Heart right ventricle (tissue), 16 donors: ENCODE results near the gene YDJC. TPM values are rescaled to one million over a fixed set of nuclear protein-coding genes. Genes with fewer than 3 reads are reported as not detected.

ENCODE experiments used
- ATAC-seq, 8 donors: fragments of 200-7000 bp; cut with Tn5 transposase; one replicate each; pipeline ENCODE4 v1.9.1; 2020; ENCODE audit warnings: mild to moderate bottlenecking in 8 of 8, moderate library complexity in 8 of 8, moderate number of reproducible peaks in 1 of 8
- DNase-seq, 2 donors: peaks; one replicate each; pipeline ENCODE4 v3.0.0-alpha.2; 2020
- H3K27ac ChIP-seq, 10 donors: fragments of 200-600 bp; sonication (generic) in 2 of 10; one replicate each; pipeline versions ENCODE4 v1.5.0 to v1.8.0; 2020 to 2022; ENCODE audit warnings: mild to moderate bottlenecking in 3 of 10
- H3K27me3 ChIP-seq, 7 donors: fragments of 200-600 bp; one replicate each; pipeline ENCODE4 v1.8.0; 2021 to 2022; ENCODE audit warnings: mild to moderate bottlenecking in 2 of 7
- H3K36me3 ChIP-seq, 9 donors: fragments of 200-600 bp; sonication (generic) in 1 of 9; one replicate each; pipeline versions ENCODE4 v1.5.0 to v1.8.0; 2020 to 2022; ENCODE audit warnings: mild to moderate bottlenecking in 2 of 9
- H3K4me1 ChIP-seq, 9 donors: fragments of 200-600 bp; sonication (generic) in 1 of 9; one replicate each; pipeline versions ENCODE4 v1.5.0 to v1.8.0; 2020 to 2022; ENCODE audit warnings: mild to moderate bottlenecking in 4 of 9
- H3K4me3 ChIP-seq, 10 donors: fragments of 200-600 bp; sonication (generic) in 2 of 10; one replicate each; pipeline versions ENCODE4 v1.5.0 to v1.8.0; 2020 to 2022; ENCODE audit warnings: mild to moderate bottlenecking in 7 of 10, moderate library complexity in 2 of 10
- H3K9me3 ChIP-seq, 11 donors: fragments of 200-600 bp in 10 of 11; sonication (generic) in 2 of 11; one replicate each; pipeline versions ENCODE4 v1.5.0 to v1.8.0; 2013 to 2022; ENCODE audit warnings: mild to moderate bottlenecking in 2 of 11, control low read depth in 1 of 11, moderate library complexity in 1 of 11
- WGBS, 2 donors: extraction: QIAGEN DNeasy Blood & Tissue Kit; methylation state at CpG; one replicate each; pipeline ENCODE4 v1.1.7; 2013; ENCODE audit warnings: inconsistent platforms in 1 of 2; 5-methylcytosine and 5-hydroxymethylcytosine counted together
- intact Hi-C, 10 donors: fragments of 100-400 bp; cut with DNase I; formaldehyde crosslinking; loops; one replicate each; pipeline versions ENCODE4 v1.11.1 to v1.14.2; 2022
- polyA plus RNA-seq, 2 donors: library from polyadenylated mRNA; stranded (reverse); fragments of 200-250 nt; gene quantifications; one replicate each; pipeline ENCODE4 v1.2.3, GENCODE V29; 2013
- total RNA-seq, 10 donors: library from RNA; stranded (reverse); fragmentation: NEBNext Ultra II Directional in 3 of 10; extraction: Animal tissue kit (Norgen Biotek cat#: 25700) in 3 of 10; gene quantifications; one replicate each; pipeline versions ENCODE4 v1.2.1 to v1.2.4, GENCODE V29; 2021 to 2023
- TF ChIP-seq, protein P1 (sequence below), 9 donors: fragments of 200-600 bp; sonication (generic) in 2 of 9; IDR thresholded peaks; one replicate each; pipeline versions ENCODE4 v1.5.0 to v1.8.0; 2021 to 2022; ENCODE audit warnings: antibody characterized with exemption in 9 of 9, mild to moderate bottlenecking in 5 of 9, moderate library complexity in 1 of 9
- donor health status: Arrhythmogenic right ventricular cardiomyopathy.
- donor health status: ischemic (EF 13 %, LVEDD 7.1; RV severe dilation, severe dysfunction).
- donor health status: healthy with polysubstance abuse.
- donor health status: DM: no; HTN: yes; CAD: no.
- donor health status: DM: no; HTN: no; CAD: no.
- donor health status: ischemic (EF 25% LVEDD 6.9; RV normal size, moderate dysfunction).
- donor health status: ischemic (EF 25% LVEDD 5.7; RV mildly dilated, moderate dysfunction).
- donor health status: healthy.
- donor health status: DM: yes; HTN: yes; CAD: no.
- donor health status: Ischemic cardiomyopathy.
- donor health status: ischemic (EF 35%, LVEDD 5.7; RV mildly dilated, moderate dysfunction).
- donor health status: nonischemic (EF 11% LVEDD 7.7; RV severe dilation, severe dysfunction).
- donor health status: DM: yes; HTN: yes; CAD: no.
- donor health status: PGD.
- donor health status: ischemic (EF 29% LVEDD 5.4; RV normal size, mild dysfunction).
- donor health status: nonischemic (EF 23%, LVEDD 6.1; RV moderate dilation, normal function).

Gene YDJC
- total and polyA plus RNA-seq, 12 donors, result 2.3 to 26.4 (median 4.4) TPM

DNA sequence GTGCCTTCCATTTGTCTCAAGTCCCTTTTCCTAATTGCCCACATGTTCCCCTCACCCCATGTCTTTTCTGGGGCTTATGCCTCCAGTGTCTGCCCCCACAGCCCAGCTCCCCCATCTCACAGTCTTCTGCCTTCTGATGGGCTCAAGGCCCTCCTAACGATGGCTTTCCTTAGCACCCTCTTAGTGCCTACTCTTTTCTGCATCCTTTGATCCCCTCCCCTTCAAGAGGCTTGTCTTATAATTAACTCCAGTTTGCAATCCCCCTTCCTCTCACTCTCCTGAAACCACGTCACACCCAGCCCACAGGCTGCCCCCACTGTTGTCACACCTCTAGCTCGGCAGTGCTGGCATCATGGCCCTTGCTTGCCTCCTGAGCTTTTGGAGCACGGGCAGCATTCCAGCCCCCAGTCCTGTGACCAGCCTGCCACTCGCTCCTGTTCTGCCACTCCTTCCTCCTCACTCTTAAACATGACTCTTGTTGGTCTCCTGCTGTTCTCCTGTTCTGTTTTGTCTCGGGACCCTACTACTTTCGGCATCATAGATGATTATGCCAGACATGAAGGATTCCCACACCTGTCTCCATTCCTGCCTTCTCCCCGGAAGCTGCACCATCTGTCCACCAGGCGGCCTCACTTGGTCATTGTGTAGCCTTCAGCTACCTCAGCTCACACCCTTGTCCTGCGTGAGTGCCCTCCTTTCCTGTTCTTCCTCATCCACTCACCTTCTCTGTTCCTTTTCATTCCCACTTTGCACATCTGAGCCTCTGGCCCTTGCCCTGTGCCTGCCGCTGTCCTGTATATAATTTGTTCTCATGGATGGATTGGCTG is 36.2 kb downstream of the YDJC start:
- TF ChIP-seq, protein P1, sequence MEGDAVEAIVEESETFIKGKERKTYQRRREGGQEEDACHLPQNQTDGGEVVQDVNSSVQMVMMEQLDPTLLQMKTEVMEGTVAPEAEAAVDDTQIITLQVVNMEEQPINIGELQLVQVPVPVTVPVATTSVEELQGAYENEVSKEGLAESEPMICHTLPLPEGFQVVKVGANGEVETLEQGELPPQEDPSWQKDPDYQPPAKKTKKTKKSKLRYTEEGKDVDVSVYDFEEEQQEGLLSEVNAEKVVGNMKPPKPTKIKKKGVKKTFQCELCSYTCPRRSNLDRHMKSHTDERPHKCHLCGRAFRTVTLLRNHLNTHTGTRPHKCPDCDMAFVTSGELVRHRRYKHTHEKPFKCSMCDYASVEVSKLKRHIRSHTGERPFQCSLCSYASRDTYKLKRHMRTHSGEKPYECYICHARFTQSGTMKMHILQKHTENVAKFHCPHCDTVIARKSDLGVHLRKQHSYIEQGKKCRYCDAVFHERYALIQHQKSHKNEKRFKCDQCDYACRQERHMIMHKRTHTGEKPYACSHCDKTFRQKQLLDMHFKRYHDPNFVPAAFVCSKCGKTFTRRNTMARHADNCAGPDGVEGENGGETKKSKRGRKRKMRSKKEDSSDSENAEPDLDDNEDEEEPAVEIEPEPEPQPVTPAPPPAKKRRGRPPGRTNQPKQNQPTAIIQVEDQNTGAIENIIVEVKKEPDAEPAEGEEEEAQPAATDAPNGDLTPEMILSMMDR (IDR thresholded peaks at IDR 0.05), result peak in 4 of 9 donors; percentile 9 to 31 (median 23)
- intact Hi-C loops, result no loop called here
- DNase-seq (peak; percentile 61 to 67), ATAC-seq (peak; percentile 59 to 79 (median 69))
- 60 to 68% methylated on average over 11 of the region's 11 CpGs for WGBS, 2 donors
- Histone ChIP-seq H3K36me3 (peaks cover 0 to 60% (median 21%) of the 10 kb centered on the region in 9 donors), H3K4me1 (peaks cover 13 to 76% (median 64%) of the 10 kb centered on the region in 9 donors), H3K27me3 (no peaks in the 10 kb centered on the region), H3K4me3 (no peak overlapping the region), H3K27ac (peak overlapping the region in 5 of 10 donors; percentile 8 to 59 (median 29)), H3K9me3 (no peaks in the 10 kb centered on the region)

DNA sequence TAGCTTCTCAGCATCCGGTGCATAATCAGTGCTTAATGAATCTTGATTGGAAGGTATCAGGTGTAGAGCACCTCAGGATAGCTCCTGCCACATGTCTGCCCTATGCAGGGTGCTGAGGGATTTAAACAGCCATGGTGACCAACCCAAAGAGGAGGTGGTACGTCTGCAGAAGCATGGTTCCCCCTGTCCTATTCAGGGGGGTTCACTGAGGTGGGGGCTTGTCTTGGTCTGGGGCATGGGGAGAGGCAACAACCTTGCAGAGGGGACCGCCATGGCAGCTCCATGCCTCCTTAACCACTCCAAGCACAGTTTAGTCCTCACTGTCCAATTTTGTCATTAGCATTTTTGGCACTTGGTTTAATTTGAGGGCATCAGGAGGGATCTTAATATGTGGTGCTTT is 37.4 kb downstream of the YDJC start:
- WGBS, 2 donors, result 84 to 86% methylated on average over 3 of the region's 3 CpGs
- peaks cover 13 to 80% (median 71%) of the 10 kb centered on the region in 9 donors for H3K4me1 ChIP-seq
- intact Hi-C loops, result no loop called here
- no peaks in the 10 kb centered on the region for H3K9me3 ChIP-seq
- H3K27ac ChIP-seq, result peak overlapping the region in 2 of 10 donors; percentile 25 to 46
- H3K27me3 ChIP-seq, result no peaks in the 10 kb centered on the region
- DNase-seq (no peak), ATAC-seq (no peak)
- H3K36me3 ChIP-seq, result peaks cover 0 to 59% (median 21%) of the 10 kb centered on the region in 9 donors
- no peak overlapping the region for H3K4me3 ChIP-seq
- TF ChIP-seq, protein P1 (IDR thresholded peaks at IDR 0.05), result no peak

DNA sequence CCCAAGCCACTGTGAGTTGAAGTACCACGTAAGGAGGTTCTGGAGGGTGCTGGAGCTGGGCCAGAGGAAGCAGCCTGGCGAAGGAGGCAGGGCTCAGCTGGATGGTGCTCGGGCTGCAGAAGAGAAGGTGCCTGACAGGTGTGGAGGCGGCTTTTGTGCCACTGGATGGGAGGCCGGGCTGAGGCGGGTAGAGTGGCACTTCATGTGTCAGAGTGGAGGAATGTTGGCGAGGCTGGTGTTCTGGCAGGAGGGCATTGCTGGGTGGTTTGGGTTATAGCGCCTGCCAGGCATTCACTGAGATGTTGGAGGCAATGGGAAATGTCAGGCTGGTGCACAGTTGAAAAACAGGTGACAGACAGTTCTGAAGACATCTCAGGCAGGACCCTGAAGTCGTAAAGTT is 38.1 kb downstream of the YDJC start:
- no peaks in the 10 kb centered on the region for H3K9me3 ChIP-seq
- no peak overlapping the region for H3K4me3 ChIP-seq
- H3K36me3 ChIP-seq, result peaks cover 0 to 52% (median 21%) of the 10 kb centered on the region in 9 donors
- H3K27me3 ChIP-seq, result no peaks in the 10 kb centered on the region
- peaks cover 13 to 87% (median 72%) of the 10 kb centered on the region in 9 donors for H3K4me1 ChIP-seq
- intact Hi-C loops, result no loop called here
- TF ChIP-seq, protein P1 (IDR thresholded peaks at IDR 0.05), result no peak
- peak; percentile 56 to 57 for DNase-seq
- peak overlapping the region in 3 of 10 donors; percentile 36 to 46 (median 40) for H3K27ac ChIP-seq
- peak; percentile 63 to 86 (median 74) for ATAC-seq
- WGBS, 2 donors, result 50 to 66% methylated on average over 9 of the region's 9 CpGs

DNA sequence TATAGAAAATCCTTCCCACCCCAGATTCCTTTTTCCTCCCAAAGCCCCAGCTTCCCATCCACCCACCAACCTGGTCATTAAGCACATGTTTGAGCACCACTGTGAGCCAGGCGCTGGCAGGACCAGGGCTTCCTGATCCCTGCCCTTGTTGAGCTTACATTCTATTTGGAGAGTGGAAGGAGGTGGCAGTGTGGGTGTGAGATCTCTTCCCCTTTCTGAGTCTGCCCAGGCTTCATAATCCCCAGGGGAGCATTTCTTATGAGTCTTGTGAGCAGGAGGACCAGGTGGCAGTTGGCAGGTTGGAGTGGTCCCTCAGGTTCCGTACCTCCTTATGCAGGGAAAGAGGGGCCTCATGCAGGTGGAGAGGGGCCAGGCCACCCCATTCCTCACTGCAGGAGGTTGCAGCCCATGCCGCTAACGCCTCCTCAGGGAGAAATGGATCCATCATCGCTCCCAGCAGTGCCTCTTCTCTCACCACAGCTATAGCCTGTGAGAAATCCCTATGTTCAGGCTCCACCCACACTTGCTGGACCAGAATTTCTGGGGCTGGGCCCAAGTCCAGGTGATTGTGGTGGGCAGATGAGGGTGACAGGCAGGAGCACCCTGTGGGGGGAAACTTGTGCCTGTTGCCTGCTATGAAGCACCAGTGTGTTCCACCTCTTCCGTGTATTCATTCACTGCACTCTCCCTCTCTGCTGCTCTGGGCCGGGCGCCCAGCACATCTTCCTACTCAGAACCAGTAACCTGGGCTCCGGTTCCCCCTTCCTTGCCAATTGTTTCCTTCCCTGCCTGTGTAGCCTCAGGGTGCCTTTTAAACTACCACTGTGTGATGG is 38.8 kb downstream of the YDJC start:
- H3K27ac ChIP-seq, result peak overlapping the region in 2 of 10 donors; percentile 2 to 36
- H3K9me3 ChIP-seq, result no peaks in the 10 kb centered on the region
- peak in 2 of 8 donors; percentile 9 to 11 for ATAC-seq
- no peak for DNase-seq
- intact Hi-C loops, result no loop called here
- WGBS, 2 donors, result 79 to 85% methylated on average over 9 of the region's 9 CpGs
- H3K4me3 ChIP-seq, result no peak overlapping the region
- TF ChIP-seq, protein P1 (IDR thresholded peaks at IDR 0.05), result no peak
- H3K36me3 ChIP-seq, result peaks cover 0 to 48% (median 21%) of the 10 kb centered on the region in 9 donors
- peaks cover 13 to 93% (median 72%) of the 10 kb centered on the region in 9 donors for H3K4me1 ChIP-seq
- H3K27me3 ChIP-seq, result no peaks in the 10 kb centered on the region
